HT1080 (cell line): ENCODE results near the gene ADAMTSL5. TPM values are rescaled to one million over a fixed set of nuclear protein-coding genes. Genes with fewer than 3 reads are reported as not detected.
A peak's percentile ranks its signal among the peaks of the same experiment; 100 is the strongest.
"Not testable (repeated sequence)": the region's sequence is repeated elsewhere in the genome, so short reads cannot be mapped to it uniquely, and the experiment has no call there.

ENCODE experiments used
- DNase-seq: peaks from one replicate; pipeline ENCODE4 v3.0.0-alpha.2; 2015; ENCODE audit warnings: low read depth
- polyA plus RNA-seq, 2 experiments: library from polyadenylated mRNA; depleted of rRNA; stranded (reverse); fragments of >200 nt; gene quantifications; 2 replicates each; pipeline ENCODE4 v1.2.3, GENCODE V29; 2015
- total RNA-seq: library from RNA; depleted of rRNA; stranded (reverse); fragments of >200 nt; shearing (Covaris generic); gene quantifications from 2 replicates; pipeline ENCODE4 v1.2.3, GENCODE V29; 2014; rRNA removed

Gene ADAMTSL5, protein sequence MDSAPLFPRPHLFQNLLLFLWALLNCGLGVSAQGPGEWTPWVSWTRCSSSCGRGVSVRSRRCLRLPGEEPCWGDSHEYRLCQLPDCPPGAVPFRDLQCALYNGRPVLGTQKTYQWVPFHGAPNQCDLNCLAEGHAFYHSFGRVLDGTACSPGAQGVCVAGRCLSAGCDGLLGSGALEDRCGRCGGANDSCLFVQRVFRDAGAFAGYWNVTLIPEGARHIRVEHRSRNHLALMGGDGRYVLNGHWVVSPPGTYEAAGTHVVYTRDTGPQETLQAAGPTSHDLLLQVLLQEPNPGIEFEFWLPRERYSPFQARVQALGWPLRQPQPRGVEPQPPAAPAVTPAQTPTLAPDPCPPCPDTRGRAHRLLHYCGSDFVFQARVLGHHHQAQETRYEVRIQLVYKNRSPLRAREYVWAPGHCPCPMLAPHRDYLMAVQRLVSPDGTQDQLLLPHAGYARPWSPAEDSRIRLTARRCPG
- 4.0 and 5.5 TPM in 2 replicates for total RNA-seq
- polyA plus RNA-seq (2015; cell fraction: cytosol; rRNA removed) = 11.2 and 11.6 TPM in 2 replicates
- 19.1 and 28.1 TPM in 2 replicates for polyA plus RNA-seq (2015; cell fraction: nucleus; rRNA removed)

DNA sequence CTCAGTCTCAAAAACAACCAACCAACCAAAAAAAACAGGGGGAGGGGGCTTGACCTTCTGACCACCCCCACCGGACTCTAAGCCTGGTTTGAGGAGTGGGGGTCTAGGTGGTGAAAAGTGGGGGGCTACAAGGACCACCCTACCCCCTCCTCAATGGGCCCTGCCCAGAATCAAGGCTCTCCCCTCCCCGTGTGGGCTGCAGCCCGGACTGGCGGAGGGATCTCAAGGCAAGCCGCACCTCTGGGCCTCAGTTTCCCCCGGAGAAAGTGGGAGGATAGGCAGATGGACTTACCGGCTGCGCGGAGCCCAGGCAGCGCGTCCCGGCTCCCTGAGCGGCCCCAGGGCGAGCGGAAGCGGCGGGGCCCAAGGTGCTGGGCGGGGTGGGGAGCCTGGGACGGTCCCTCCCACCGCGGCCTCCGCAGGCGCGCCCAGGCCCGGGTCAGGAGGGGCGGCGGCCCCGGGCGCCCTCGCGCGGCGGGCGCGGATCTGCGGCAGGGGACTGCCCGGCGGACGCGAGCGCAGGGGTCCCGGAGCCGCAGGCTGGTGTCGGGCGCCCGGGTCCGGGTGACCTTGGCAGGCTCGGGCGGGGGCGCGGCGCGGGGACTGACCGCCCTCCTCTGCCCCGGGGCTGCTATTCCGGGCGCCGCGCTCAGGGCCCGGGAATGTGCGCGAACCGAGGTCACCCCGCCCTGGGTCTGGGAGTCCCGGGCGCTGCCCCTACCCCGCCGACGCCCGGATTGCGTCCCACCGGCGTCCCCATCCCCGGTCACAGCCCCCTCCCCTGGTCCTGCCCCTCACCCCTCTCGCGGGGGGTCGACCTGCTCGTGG is at the start of gene ADAMTSL5:
ADAMTSL5 (minus strand) TSS at position 349 of the 828 bp plus-strand sequence. CDS start 2,076 bp downstream, outside the sequence.
- DNase-seq = peak; percentile 56

DNA sequence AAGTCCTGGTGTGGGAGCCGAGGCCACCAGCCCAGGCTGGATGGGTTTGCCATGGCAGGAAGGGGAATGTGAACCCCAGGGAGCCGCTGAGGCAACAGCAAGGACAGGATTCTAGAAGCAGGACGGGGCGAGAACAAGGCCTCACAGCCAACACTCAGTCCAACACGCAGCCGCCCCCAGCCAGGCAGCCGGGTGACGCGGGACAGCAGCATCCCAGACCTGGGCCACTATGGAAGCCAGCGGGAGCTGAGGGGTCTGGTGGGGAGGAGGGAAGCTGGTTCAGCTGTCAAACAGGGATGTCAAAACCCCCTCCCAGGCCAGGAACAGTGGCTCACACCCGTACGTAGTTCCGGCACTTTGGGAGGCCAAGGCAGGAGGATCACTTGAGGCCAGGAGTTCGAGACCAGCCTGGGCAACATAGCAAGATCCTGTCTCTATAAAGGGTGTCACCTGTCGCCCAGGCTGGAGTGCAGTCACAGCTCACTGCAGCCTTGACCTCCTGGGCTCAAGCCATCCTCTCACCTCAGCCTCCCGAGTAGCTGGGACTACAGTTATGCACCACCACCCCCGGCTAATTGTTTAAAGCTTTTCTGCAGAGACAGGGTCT is 48.5 kb upstream of the ADAMTSL5 start:
- no peak for DNase-seq

DNA sequence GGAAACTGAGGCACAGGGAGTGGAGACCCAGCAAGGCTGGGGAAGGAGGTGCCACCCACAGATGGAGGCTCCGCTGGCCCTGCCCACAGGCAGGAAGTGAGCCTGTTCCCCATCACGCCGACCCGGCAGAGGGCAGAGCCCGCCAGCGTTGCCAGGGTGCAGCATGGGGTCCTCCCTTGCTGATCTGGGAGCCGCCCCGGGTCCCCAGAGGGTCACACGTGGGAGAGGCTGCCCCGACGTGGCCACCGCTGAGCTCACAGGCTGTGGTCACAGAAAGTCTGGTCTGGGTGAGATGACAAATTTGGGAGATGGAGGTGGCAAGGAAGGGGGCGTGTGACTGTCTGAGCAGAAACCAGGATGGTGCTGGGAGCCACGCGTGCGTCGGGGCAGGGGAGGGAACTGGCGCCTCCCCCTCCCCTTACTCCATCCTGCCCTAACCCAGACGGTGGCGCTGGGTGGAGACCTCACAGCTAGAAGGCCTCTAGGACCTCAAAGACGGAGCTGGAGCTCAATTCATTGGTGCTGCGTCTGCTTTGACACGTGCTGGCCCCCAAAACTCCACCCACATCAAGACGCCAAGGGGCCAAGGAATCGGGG is 47.6 kb upstream of the ADAMTSL5 start:
- DNase-seq = no peak

DNA sequence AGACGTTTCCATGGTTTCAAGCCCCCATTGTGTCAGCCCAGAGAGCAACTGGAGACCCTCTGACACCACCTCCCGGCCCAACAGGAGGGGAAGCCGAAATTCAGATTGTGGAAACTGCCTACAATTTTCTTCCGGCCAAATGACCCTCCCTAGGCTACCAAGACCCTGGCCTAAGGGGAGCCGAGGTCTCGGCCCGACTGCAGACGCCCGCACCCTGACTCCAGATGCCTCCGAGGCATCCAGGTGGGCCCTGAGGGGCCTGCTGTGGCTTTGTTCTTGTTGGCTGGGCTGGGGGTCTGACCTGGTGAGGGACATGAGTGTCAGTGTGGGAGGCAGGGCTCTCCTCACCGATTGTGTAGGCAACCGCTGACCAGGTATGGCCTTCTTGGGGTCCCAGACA is 45.7 kb upstream of the ADAMTSL5 start:
- DNase-seq = no peak

DNA sequence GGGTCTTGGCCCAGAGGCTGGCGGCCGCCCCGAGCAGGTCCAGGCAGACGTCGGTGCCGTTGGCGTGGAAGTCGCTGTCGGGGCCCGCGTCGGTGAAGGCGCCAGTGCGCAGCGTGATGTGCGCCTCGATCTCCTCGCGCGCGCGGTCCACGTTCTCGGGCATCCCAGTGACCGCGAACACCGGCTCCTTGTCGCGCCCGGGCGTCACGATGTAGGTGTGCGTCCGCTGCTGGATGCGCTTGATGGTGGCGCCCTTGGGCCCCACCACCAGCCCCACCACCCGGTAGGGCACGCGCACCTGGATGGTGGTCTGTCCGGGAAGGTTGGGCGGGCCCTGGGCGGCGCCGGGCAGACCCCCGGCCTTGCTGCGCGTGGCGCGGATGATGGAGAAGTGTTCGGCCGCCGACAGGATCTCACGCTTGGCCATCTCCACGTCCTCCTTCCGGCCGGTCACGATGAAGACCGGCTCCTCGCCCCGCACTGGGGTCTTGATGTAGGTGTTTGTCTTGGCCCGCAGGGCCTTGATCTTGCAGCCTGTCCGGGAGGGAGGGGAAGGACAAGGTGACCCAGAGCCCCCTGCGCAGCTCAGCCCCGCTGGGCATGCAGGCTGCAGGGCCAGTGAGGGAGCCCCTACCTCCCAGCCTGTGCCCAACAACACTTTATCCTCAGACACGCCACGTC is 43.7 kb upstream of the ADAMTSL5 start:
- no peak for DNase-seq

DNA sequence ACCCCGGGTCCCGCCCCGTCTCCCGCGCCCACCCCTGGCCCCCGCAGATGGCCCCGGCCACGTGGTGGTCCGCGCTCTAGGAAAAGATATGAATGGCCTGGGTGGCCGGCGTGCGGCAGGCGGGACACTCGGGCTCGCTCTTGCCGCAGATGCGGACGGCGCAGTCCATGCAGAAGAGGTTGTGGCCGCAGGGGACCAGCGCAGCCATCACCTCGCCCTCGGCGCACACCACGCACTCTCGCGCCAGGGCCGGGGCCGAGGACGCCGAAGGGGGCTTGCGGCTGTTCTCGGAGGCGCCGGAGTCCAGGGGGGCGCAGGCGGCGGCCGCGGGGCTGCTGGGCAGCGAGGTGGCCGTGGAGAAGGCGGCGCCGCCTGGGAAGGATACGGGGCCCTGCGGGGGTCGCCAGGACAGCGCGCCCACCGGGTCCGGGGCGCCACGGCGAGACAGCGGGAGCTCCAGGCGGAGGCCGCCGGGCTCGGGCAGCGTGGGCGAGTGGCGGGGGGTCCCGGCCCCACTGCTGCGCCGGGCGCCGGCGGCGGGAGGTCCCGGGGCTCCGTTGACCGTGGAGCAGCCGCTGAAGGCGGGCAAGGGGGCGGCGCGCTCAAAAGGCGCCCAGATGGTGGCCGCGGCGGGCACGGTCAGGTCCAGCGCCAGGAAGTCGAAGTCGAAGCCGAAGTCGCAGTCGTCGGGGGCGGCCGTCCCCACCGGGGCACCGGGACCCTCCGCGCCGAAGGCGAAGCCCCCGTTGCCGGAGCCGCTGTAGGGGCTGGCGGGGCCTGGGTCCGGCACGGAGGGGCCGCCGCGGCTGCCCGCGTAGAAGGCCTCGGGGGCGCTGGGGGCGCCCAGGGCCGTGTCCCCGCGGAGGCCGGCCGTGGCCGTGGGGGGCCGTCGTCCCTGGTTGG is 42.9 kb upstream of the ADAMTSL5 start:
- no peak for DNase-seq

DNA sequence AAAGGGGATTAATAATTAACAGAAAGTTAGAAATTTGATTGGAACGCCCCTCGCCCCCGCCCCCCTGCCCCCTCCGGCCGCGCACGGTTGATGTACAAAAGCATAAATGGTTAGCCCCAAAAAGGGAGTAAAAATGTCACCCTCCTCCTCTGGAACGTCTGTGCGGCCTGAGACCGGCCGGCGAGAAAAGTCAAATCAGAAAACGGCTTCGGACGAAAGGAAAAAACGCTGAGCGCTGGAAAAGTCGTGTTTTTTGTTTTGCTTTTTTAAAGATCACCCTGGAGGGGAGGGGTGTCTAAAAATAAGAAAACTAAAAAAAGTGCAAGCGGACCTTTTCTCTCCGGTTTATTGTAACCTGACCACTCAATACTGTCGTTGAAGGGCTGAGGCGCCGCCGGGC is 42.1 kb upstream of the ADAMTSL5 start:
- DNase-seq = no peak

DNA sequence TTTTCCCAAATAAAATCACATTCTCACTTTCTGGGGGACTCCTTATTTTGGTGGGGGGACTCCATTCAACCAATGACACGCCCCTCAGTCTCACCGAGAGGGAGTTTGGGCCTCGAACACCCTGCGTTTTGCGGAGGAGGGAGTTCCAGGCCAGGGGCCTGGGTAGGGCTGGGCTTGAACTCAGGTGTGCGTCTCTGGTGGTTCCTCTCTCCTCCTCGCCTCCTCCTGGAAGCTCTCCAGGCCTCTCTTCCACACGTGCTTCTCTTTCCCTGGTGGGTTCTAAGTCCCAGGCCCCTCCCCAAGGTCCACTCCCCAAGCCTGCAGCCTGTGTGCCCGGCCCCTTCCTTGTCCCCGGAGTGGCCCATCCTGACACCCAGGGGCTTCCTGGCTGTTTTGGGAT is 40.6 kb upstream of the ADAMTSL5 start:
- DNase-seq = no peak

DNA sequence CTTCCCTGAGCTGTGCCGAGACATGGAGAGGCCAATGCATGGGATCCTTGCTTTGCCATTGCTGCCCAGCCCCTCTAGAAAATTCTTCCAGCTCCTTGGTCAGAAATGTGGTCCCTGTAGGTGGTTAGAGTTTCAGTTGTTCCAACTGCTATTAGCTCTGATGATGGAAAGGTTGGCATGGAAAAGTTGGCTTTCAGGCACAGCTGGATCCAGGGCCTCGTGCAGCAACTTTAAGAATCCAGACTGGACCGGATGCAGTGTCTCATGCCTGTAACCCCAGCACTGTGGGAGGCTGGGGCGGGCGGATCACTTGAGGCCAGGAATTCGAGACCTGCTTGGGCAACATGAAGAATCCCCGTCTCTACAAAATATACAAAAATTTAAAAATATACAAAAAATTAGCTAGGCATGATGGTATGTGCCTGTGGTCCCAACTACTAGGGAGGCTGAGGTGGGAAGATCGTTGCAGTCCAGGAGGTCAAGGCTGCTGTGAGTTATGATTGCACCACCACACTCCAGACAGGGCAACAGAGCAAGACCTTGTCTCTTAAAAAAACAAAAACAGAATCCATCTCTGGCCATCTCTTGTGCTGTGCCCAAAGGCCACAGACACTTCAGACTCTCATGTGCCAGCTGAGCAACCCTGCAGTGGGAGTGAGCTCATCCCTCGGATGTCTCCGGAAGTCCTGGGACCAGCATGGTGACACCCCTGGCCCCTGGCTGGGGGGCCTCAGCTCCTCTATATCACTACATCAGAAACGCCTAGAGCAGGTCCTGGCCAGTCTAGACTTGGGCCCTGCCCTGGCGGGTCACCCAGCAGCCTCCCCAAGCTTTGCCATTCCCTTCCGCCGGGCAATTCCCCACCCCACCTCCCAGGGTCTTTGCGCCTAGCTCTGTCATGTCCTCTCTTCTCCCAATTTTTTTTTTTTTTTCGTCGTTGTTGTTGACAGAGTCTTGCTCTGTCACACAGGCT is 38.5 kb upstream of the ADAMTSL5 start:
- no peak for DNase-seq

DNA sequence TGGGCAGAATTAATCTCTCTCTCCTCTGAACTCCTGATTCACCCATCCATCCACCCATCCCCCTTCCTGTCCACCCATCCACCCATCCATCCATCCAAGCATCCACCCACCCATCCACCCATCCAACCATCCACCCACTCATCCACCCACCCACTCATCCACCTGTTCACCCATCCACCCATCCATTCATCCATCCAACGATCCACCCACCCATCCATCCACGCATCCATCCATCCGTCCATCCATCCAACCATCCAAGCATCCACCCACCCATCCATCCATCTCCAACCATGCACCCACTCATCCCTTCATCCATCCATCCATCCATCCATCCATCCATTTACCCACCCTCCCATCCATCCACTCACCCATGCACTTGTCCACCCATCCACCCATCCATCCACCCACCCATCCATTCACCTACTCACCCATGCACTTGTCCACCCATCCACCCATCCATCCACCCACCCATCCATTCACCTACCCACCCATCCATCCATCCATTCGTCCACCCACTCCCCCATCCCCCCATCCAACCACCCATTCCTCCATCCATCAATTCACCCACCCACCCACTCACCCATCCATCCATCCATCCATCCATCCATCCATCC is 36.6 kb upstream of the ADAMTSL5 start:
- DNase-seq = no peak

DNA sequence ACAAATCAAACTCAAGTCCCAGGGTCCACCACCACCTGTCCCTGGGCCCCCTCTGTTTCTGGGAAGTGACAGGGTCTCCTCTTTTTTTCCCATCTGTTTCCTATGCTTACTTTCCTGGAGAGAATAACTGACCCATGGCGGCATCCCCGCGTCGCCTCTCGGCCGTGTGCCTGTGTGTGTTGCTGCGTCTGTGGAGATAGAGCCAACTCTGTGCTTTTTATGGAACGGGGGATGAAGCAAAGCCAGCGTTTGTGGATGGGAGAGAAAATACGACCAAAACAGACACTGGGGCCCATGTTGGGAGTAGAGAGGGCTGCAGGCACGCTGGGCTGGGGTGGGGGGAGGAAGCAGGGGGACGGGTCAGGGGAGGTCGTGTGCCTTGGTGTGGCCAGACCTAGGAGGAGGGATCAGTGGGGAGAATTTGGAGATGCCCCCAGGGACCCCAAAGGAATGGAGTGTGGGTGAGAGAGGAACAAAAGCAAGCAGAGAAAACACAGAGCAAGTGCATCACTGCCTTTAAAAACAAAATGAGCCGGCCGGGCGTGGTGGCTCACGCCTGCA is 27.6 kb upstream of the ADAMTSL5 start:
- DNase-seq = no peak

DNA sequence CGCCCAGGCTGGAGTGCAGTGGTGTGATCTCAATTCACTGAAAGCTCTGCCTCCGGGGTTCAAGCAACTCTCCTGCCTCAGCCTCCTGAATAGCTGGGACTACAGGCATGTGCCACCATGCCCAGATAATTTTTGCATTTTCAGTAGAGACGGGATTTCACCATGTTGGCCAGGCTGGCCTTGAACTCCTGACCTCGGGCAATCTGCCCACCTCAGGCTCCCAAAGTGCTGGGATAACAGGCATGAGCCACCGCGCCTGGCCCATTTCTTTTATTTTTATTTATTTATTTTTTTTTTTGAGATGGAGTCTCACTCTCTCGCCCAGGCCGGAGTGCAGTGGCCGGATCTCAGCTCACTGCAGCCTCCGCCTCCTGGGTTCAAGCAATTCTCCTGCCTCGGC is 26.9 kb upstream of the ADAMTSL5 start:
- DNase-seq = not testable (repeated sequence)

DNA sequence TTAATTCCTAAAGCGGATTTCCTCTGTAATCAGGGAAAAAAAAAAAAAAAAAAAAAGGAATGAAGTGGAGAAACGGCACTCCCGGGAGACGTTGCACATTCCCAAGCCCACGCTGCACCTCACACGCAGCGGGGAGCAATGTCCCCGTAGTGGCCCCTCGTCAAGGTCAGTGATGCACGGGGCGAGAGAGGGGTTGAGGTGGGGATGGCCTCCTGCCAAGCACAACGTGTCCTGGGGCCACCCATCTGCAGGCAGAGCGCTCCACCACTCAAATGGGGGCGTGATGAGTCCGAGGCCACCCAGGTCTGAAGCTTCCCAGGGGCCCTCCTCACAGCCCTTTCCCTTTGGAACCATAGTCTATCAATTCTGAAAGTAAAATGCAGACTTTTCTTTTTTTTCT is 26.2 kb upstream of the ADAMTSL5 start:
- DNase-seq = no peak

DNA sequence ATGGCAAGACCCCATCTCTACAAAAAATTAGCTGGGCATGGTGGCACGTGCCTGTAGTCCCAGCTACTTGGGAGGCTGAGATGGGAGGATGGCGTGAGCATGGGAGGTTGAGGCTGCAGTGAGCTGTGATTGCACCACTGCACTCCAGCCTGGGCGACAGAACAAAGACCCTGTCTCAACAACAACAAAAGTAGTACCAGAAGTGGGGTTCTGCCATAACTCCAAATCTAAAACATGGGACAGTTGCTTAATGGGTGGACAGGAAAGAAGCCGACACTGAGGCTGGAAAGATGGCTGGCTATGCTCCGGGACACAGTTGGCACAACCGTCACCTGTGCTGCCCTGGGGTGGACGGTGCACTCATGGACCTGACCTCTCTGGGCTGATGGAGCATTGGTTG is 22.9 kb upstream of the ADAMTSL5 start:
- DNase-seq = not testable (repeated sequence)

DNA sequence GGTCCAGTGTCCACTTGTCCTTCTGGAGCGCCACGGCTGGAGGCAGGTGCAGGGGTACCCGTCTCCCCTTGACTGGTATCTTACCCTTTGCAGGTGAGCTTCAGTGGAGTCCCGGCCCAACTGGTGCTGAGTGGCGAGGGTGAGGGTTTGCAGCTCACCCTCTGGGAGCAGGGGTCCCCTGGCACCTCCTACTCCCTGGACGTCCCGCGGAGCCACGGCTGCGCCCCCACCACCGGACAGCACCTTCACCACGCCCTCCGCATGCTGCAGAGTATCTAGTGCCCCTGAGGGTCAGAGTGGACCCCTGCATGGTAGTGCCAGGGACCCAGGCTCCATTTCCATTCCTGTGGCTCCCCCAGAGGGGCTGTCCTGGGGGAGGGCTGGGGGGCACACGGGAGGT is 22.2 kb upstream of the ADAMTSL5 start:
- DNase-seq = no peak

DNA sequence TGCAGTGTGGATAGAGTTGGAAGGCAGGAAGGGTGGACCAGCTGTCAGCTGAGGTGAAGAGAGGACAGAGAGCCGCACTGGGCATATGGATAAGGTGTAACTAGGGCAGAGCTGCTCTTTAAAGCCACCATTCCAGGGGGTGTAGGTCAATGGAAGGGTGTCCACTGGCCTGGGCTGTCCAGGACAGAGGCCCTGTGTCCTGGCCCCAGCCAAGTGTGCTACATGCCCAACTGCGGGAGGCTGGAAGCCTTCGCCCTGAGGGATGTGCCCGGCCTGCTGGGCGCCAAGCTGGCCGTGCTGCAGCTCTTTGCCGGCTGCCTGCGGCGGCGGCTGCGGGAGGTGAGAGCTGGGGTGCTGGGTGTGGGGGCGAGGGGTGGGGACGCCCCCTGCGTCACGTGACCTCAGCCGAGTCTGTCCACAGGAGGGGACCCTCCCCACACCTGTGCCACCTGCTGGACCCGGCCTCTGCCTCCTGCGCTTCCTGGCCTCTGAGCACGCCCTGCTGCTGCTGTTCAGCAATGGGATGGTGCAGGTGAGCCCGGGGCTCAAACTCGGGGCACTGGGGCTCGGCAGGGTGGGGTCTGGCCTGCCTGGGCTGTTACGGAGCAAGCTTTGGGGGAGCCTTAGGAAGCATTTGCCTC is 20.8 kb upstream of the ADAMTSL5 start:
- no peak for DNase-seq

DNA sequence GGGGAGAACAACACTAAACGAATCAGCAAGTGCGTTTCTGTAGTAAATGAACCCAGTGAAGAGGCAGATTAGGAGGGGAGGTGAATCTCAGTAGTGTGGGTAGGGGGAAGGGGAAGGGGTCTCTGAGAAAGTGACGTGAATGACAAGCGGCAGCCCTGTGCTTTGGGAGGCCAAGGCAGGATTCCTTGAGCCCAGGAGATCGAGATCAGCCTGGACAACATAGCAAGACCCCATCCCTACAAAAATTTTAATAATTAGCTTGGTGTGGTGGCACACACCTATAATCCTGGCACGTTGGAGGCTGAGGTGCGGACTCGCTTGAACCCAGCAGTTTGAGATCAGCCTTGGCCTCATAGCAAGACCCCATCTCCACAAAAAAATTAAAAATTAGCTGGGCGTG is 19.2 kb upstream of the ADAMTSL5 start:
- no peak for DNase-seq
